ENCODE results near the gene SPOCK2. TPM values are rescaled to one million over a fixed set of nuclear protein-coding genes. Genes with fewer than 3 reads are reported as not detected.
A peak's percentile ranks its signal among the peaks of the same experiment; 100 is the strongest.

The SPOCK2 gene
- total and polyA plus RNA-seq, 2 of the 13 experiments (the other 11 are each of a cell fraction or from before 2014, with no cell fraction given), result 8.6 to 30.6 TPM

- no peak; the same call in 1 of the 2 replicates for TF ChIP-seq ZNF451 (CRISPR knock-in tag; IDR thresholded peaks at IDR 0.05)
- no peak for TF ChIP-seq GLI4 (CRISPR knock-in tag; IDR thresholded peaks at IDR 0.05; ENCODE audit: borderline replicate concordance)
- peak; percentile 95 for TF ChIP-seq MED1 (CRISPR knock-in tag; IDR thresholded peaks at IDR 0.05)
- no peak for TF ChIP-seq ZNF75D (CRISPR knock-in tag; IDR thresholded peaks at IDR 0.05; ENCODE audit: borderline replicate concordance)
- no peak for TF ChIP-seq EZH2 (conservative IDR thresholded peaks at IDR 0.05; ENCODE audit: low read depth, low read length)
- peak; percentile 79; the same call in 1 of the 2 replicates for TF ChIP-seq SPEN (CRISPR knock-in tag; IDR thresholded peaks at IDR 0.05; ENCODE audit: low read depth)
- peak; percentile 67 for TF ChIP-seq ELF1 (CRISPR knock-in tag; IDR thresholded peaks at IDR 0.05)
- peak; percentile 94 for TF ChIP-seq FOXP4 (CRISPR knock-in tag; IDR thresholded peaks at IDR 0.05)
- no peak for TF ChIP-seq CENPT (CRISPR knock-in tag; IDR thresholded peaks at IDR 0.05; ENCODE audit: low read depth)
- no peak for TF ChIP-seq RBM22 (optimal IDR thresholded peaks at IDR 0.05; ENCODE audit: low read length)
- peak; percentile 77 for TF ChIP-seq E2F5 (CRISPR knock-in tag; conservative IDR thresholded peaks at IDR 0.05)
- no peak for TF ChIP-seq KLF11 (CRISPR knock-in tag; IDR thresholded peaks at IDR 0.05)
- no peak for TF ChIP-seq SMARCC2 (IDR thresholded peaks at IDR 0.05)
- TF ChIP-seq SIX4 (CRISPR knock-in tag; IDR thresholded peaks at IDR 0.05), result peak; percentile 94
- no peak for TF ChIP-seq MTF1 (CRISPR knock-in tag; IDR thresholded peaks at IDR 0.05)
- no peak for TF ChIP-seq ZSCAN12 (CRISPR knock-in tag; IDR thresholded peaks at IDR 0.05)
- no peak for TF ChIP-seq ZNF33B (CRISPR knock-in tag; IDR thresholded peaks at IDR 0.05)
- TF ChIP-seq ZNF317 (CRISPR knock-in tag; IDR thresholded peaks at IDR 0.05), result peak; percentile 84
- no peak; the same call in 1 of the 2 replicates for TF ChIP-seq ZZZ3 (CRISPR knock-in tag; IDR thresholded peaks at IDR 0.05; ENCODE audit: borderline replicate concordance)
- TF ChIP-seq ZNF280D (CRISPR knock-in tag; IDR thresholded peaks at IDR 0.05), result peak; percentile 83
- no peak for TF ChIP-seq CHD4 (IDR thresholded peaks at IDR 0.05; ENCODE audit: borderline replicate concordance, low read length)
- TF ChIP-seq KLF6 (CRISPR knock-in tag; IDR thresholded peaks at IDR 0.05), result no peak
- TF ChIP-seq RNF219 (CRISPR knock-in tag; IDR thresholded peaks at IDR 0.05), result no peak
Measured at GRCh38 chr10:72030762-72031543, 57.4 kb downstream of the SPOCK2 start (continued).

Measured in HepG2 (cell line).